Measurements from ENCODE around the gene ERCC2. TPM values are rescaled to one million over a fixed set of nuclear protein-coding genes. Genes with fewer than 3 reads are reported as not detected.
"Not testable (repeated sequence)": the region's sequence is repeated elsewhere in the genome, so short reads cannot be mapped to it uniquely, and the experiment has no call there.

ERCC2 gene
- total and polyA plus RNA-seq, 3 experiments from 2014 or later = 7.8 to 23.9 (median 22.0) TPM

DNA sequence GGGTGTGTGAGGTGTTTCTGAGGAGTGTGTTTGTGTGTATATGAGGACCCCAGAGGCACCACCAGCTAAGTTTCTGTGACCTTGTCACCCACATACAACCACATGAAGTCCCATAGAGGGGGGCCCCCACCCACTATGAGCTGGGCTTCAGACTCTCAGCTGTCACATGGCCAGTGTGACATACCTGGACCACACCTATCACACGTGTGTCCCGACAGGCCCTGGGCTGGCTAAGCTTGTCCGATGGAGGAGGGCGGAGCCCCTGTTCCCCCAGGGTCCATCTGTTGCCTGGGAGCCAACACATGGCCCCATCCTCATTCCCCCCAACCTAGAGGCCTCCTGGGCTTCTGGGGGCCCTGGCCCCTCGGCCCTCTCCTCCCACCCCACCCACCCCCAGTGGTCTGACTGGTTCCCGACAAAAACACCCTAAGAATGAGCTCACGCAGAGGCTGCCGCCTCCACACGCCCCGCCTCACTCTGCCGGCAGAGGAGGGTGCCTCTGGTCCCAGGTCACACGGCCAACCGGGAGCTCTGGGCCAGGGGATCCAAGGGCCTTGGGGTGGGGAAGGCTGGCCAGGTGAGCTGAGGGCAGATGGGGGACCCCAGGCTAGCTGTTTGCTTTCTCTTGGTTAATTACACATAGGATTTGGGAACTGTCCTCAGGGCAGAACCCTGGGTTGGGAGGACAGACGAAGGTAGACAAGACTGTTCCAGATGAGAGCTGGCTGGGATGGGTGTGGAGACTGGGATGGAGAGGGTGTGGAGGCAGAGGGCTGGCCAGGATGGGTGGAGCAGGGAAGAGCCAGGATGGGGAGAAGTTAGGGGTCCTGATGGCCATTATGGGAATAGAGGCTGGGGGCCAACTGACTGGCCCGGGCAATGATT, 25.5 kb downstream of the ERCC2 start:
- peaks cover 4% of the 10 kb centered on the region for H3K4me1 ChIP-seq (ENCODE audit: insufficient read depth, low read length)
- no peaks in the 10 kb centered on the region for H3K36me3 ChIP-seq (ENCODE audit: insufficient read depth, low read length)
- Mint-ChIP-seq H3K36me3 (no peaks in the 10 kb centered on the region), H3K27ac (no peak overlapping the region), H3K4me1 (peaks cover 4 to 5% (median 4%) of the 10 kb centered on the region in 3 donors), H3K4me3 (no peak overlapping the region), H3K9me3 (no peaks in the 10 kb centered on the region), H3K27me3 (peaks cover 11 to 24% of the 10 kb centered on the region in 2 donors)
- H3K9me3 ChIP-seq (ENCODE audit: low read length) = no peaks in the 10 kb centered on the region
- H3K4me3 ChIP-seq (ENCODE audit: low read length) = no peak overlapping the region
- no peak overlapping the region for H3K27ac ChIP-seq (ENCODE audit: low read depth, low read length)
- CTCF ChIA-PET = no interaction called here
- DNase-seq = no peak
- POLR2A ChIA-PET = no interaction called here
- H3K27me3 ChIP-seq (ENCODE audit: insufficient read depth, low read length, poor library complexity, severe bottlenecking) = peaks cover 8% of the 10 kb centered on the region

DNA sequence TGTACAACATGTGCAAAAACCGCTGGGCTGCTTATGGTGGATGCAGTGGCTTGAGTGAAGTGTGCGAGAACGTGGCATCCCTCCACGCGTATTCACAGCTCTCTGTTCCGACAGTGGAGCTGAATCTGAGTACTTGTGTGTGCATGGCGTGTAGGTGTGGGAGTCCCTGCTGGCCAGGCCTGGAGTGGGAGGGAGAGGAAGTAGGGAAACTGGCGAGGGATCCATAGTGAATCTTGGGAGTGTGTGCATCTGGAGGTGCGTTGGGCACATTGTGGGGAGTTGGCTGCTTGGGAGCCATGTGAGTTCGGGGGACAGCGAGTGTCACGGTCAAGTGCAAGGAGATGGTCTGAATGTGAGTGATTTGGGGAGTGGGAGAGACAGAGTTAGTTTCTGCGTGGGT, 27.5 kb downstream of the ERCC2 start:
- H3K4me1 Mint-ChIP-seq = peaks cover 7 to 9% (median 9%) of the 10 kb centered on the region in 3 donors
- peaks cover 15 to 38% of the 10 kb centered on the region in 2 donors for H3K27me3 Mint-ChIP-seq
- ChIA-PET CTCF (no interaction called here), POLR2A (no interaction called here)
- no peaks in the 10 kb centered on the region for H3K36me3 ChIP-seq (ENCODE audit: insufficient read depth, low read length)
- H3K9me3 Mint-ChIP-seq = no peaks in the 10 kb centered on the region
- H3K4me3 ChIP-seq (ENCODE audit: low read length) = no peak overlapping the region
- no peak overlapping the region for H3K27ac ChIP-seq (ENCODE audit: low read depth, low read length)
- no peaks in the 10 kb centered on the region for H3K9me3 ChIP-seq (ENCODE audit: low read length)
- no peaks in the 10 kb centered on the region for H3K36me3 Mint-ChIP-seq
- no peak for DNase-seq
- H3K4me1 ChIP-seq (ENCODE audit: insufficient read depth, low read length) = peaks cover 9% of the 10 kb centered on the region
- H3K4me3 Mint-ChIP-seq = no peak overlapping the region
- peaks cover 13% of the 10 kb centered on the region for H3K27me3 ChIP-seq (ENCODE audit: insufficient read depth, low read length, poor library complexity, severe bottlenecking)
- no peak overlapping the region for H3K27ac Mint-ChIP-seq

DNA sequence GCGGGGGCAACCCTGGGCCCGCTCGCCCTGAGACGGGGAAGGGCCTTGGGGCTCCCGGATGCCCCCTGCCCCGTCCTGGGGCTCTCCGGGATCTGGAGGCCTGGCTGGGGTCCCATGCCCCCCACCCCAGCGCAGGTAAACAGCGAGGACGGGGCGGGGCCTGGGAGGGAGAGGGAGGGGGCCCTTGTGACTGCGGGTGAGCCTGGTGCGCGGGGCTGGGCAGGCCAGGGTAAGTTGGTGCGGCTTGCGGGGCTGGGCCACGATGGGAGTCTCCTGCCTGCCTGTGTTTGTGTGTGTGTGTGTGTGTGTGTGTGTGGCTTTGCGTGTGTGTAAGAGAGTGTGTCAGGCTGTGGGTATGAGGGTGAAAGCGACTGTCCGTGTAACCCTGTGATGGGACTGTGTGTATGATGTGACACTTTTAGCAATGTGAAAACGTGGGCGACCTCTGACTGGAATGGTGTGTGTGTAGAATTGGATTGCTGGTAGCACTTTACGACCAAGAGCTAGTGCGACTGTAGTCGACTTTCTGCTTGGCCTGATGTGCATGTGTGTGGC, 29.4 kb downstream of the ERCC2 start:
- no peak overlapping the region for H3K4me3 Mint-ChIP-seq
- peaks cover 9% of the 10 kb centered on the region for H3K4me1 ChIP-seq (ENCODE audit: insufficient read depth, low read length)
- H3K4me1 Mint-ChIP-seq = peaks cover 7 to 9% (median 9%) of the 10 kb centered on the region in 3 donors
- no peaks in the 10 kb centered on the region for H3K9me3 ChIP-seq (ENCODE audit: low read length)
- H3K36me3 Mint-ChIP-seq = no peaks in the 10 kb centered on the region
- no peaks in the 10 kb centered on the region for H3K9me3 Mint-ChIP-seq
- POLR2A ChIA-PET = no interaction called here
- CTCF ChIA-PET = no interaction called here
- no peak overlapping the region for H3K27ac ChIP-seq (ENCODE audit: low read depth, low read length)
- peaks cover 21 to 45% of the 10 kb centered on the region in 2 donors for H3K27me3 Mint-ChIP-seq
- peaks cover 13% of the 10 kb centered on the region for H3K27me3 ChIP-seq (ENCODE audit: insufficient read depth, low read length, poor library complexity, severe bottlenecking)
- H3K36me3 ChIP-seq (ENCODE audit: insufficient read depth, low read length) = no peaks in the 10 kb centered on the region
- no peak overlapping the region for H3K4me3 ChIP-seq (ENCODE audit: low read length)
- no peak for DNase-seq
- no peak overlapping the region for H3K27ac Mint-ChIP-seq

DNA sequence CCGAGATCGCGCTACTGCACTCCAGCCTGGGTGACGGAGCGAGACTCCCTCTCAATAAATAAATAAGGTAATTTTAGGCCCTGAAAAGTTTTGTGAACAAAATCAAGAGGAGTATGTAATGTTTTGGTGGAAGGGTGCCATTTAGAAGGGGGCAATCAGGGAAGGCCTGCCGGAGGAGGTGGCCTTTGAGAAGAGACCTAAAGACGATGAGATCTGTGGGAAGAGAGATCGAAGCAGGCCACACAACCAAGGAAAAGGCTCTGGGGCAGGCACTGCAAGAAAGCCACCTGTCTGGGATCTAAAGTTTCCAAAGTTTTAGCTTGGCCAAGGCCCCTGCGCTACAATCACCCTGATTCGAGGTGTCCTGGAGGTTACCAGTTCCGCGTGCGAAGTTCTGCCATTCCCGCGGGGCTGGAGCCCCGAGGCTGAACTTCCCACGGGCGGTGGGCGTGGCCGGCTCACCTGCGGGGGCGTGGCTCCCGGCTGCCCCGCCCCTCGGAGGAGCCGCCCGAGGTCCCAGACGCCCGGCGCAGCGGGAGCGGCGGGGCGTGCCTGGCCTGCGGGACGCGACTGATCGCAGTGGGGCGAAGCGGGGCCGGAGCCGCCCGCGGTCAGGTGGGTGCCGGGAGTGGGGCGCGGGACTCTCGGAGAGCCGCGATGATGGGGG, 30.0 kb downstream of the ERCC2 start, which contains the start of gene KLC3:
Gene KLC3 (plus strand): TSS at position 519 of the 667 bp plus-strand sequence. CDS start 4,792 bp downstream, outside the sequence.
- Mint-ChIP-seq H3K27me3 (peaks cover 17 to 42% of the 10 kb centered on the region in 2 donors), H3K4me3 (peak within 1 kb of the TSS in 6 of 7 donors; percentile 46 to 73 (median 68)), H3K9me3 (no peaks in the 10 kb centered on the region), H3K4me1 (peaks cover 7 to 9% (median 9%) of the 10 kb centered on the region in 3 donors), H3K36me3 (no peaks in the 10 kb centered on the region), H3K27ac (peak within 1 kb of the TSS in 1 of 8 donors; percentile 65)
- H3K9me3 ChIP-seq (ENCODE audit: low read length) = no peaks in the 10 kb centered on the region
- ChIA-PET CTCF (no interaction called here), POLR2A (no interaction called here)
- H3K4me1 ChIP-seq (ENCODE audit: insufficient read depth, low read length) = peaks cover 9% of the 10 kb centered on the region
- H3K27ac ChIP-seq (ENCODE audit: low read depth, low read length) = no peak within 1 kb of the TSS
- H3K36me3 ChIP-seq (ENCODE audit: insufficient read depth, low read length) = no peaks in the 10 kb centered on the region
- H3K4me3 ChIP-seq (ENCODE audit: low read length) = no peak within 1 kb of the TSS
- peaks cover 13% of the 10 kb centered on the region for H3K27me3 ChIP-seq (ENCODE audit: insufficient read depth, low read length, poor library complexity, severe bottlenecking)
- peak in 3 of 5 donors; percentile 24 to 34 (median 31) for DNase-seq

DNA sequence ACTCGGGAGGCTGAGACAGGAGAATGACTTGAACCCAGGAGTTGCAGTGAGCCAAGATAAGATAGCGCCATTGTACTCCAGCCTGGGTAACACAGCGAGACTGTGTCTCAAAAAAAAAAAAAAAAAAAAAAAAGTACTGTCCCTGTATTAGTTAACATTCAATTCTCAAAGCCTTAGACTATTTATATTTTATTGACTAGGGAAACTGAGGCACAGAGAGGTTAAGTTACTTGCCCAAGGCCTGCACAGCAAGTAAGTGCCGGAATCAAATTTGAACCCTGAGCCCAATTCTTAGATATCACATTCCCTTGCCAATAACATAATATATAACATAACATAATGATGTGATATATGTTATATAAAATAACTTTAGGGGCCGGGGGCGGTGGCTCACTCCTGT, 30.7 kb downstream of the ERCC2 start:
- no peaks in the 10 kb centered on the region for H3K36me3 Mint-ChIP-seq
- H3K27ac Mint-ChIP-seq = no peak overlapping the region
- H3K27me3 Mint-ChIP-seq = peaks cover 15 to 37% of the 10 kb centered on the region in 2 donors
- peaks cover 13% of the 10 kb centered on the region for H3K27me3 ChIP-seq (ENCODE audit: insufficient read depth, low read length, poor library complexity, severe bottlenecking)
- ChIA-PET CTCF (interaction anchor here (1.4 kb wide), 1 partner anchor 351 kb away, joined by 6 read pairs; no protein-coding TSS in a partner anchor), POLR2A (interaction anchor here (0.5 kb wide), 1 partner anchor 476 kb away, joined by 4 read pairs; no protein-coding TSS in a partner anchor)
- H3K4me3 Mint-ChIP-seq = peak overlapping the region in 1 of 7 donors; percentile 68
- H3K4me3 ChIP-seq (ENCODE audit: low read length) = no peak overlapping the region
- H3K4me1 ChIP-seq (ENCODE audit: insufficient read depth, low read length) = peaks cover 9% of the 10 kb centered on the region
- no peaks in the 10 kb centered on the region for H3K36me3 ChIP-seq (ENCODE audit: insufficient read depth, low read length)
- no peak for DNase-seq
- no peaks in the 10 kb centered on the region for H3K9me3 ChIP-seq (ENCODE audit: low read length)
- H3K27ac ChIP-seq (ENCODE audit: low read depth, low read length) = no peak overlapping the region
- H3K4me1 Mint-ChIP-seq = peaks cover 7 to 9% (median 9%) of the 10 kb centered on the region in 3 donors
- no peaks in the 10 kb centered on the region for H3K9me3 Mint-ChIP-seq

DNA sequence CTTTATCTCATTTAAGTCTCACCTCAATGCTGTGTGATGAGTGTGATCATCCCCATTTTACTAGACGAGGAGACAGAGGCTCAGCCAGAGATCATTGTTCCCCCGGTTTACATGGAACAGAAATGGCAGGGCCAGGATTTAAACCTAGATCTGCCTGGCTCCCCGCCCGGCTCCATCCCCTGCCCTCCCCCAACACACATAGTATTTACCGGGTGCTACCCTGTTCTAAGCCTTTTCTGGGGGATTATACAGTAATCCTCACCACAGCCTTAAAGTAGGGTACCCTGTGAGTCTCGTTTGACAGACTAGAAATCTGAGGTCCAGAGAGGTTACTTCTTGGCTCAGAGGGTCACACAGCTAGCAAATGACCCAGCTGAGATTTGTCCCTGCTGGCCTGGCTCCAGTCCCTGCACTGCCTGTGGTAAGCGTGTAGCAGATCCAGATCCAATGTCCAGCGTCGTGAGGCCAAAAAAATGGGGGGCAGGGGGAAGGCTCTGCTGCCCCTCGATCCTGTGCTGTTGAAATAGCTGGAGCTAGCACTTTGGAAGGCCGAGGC, 33.6 kb downstream of the ERCC2 start:
- no peaks in the 10 kb centered on the region for H3K9me3 ChIP-seq (ENCODE audit: low read length)
- DNase-seq = no peak
- ChIA-PET POLR2A (no interaction called here), CTCF (interaction anchor here (1.8 kb wide), 1 partner anchor 7 kb away, joined by 6 read pairs; no protein-coding TSS in a partner anchor)
- no peak overlapping the region for H3K4me3 ChIP-seq (ENCODE audit: low read length)
- Mint-ChIP-seq H3K4me1 (peaks cover 7 to 9% (median 9%) of the 10 kb centered on the region in 3 donors), H3K9me3 (no peaks in the 10 kb centered on the region), H3K27me3 (peaks cover 12 to 34% of the 10 kb centered on the region in 2 donors), H3K27ac (peak overlapping the region in 1 of 8 donors; percentile 90), H3K4me3 (no peak overlapping the region), H3K36me3 (no peaks in the 10 kb centered on the region)
- H3K27me3 ChIP-seq (ENCODE audit: insufficient read depth, low read length, poor library complexity, severe bottlenecking) = peaks cover 13% of the 10 kb centered on the region
- peaks cover 9% of the 10 kb centered on the region for H3K4me1 ChIP-seq (ENCODE audit: insufficient read depth, low read length)
- no peaks in the 10 kb centered on the region for H3K36me3 ChIP-seq (ENCODE audit: insufficient read depth, low read length)
- no peak overlapping the region for H3K27ac ChIP-seq (ENCODE audit: low read depth, low read length)

DNA sequence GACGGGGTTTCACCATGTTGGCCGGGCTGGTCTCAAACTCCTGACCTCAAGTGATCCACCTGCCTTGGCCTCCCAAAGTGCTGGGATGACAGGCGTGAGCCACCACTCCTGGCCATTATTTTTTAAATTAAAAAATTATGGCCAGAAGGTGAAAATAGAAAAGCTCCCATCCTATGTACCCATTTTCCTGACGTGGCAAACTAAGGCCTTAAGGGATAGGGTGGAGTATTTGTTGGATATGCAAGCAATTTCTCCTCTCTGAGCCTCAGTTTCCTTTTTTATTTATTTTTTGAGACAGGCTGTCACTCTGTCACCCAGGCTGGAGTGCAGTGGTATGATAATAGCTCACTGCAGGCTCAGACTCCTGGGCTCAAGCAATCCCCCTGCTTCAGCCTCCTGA, 35.5 kb downstream of the ERCC2 start:
- H3K4me1 Mint-ChIP-seq; H3K4me3 ChIP-seq (ENCODE audit: low read length); CTCF ChIA-PET; H3K9me3 Mint-ChIP-seq; H3K27ac Mint-ChIP-seq; H3K4me3 Mint-ChIP-seq; DNase-seq; H3K36me3 Mint-ChIP-seq; H3K9me3 ChIP-seq (ENCODE audit: low read length); H3K27me3 ChIP-seq (ENCODE audit: insufficient read depth, low read length, poor library complexity, severe bottlenecking); H3K27ac ChIP-seq (ENCODE audit: low read depth, low read length); H3K4me1 ChIP-seq (ENCODE audit: insufficient read depth, low read length); H3K36me3 ChIP-seq (ENCODE audit: insufficient read depth, low read length): not testable (repeated sequence)
- H3K27me3 Mint-ChIP-seq = peaks cover 11 to 33% of the 10 kb centered on the region in 2 donors
- POLR2A ChIA-PET = interaction anchor here (0.7 kb wide), 2 partner anchors 93 to 644 kb away, joined by 5 to 7 read pairs; no protein-coding TSS in a partner anchor

Measured in CD8-positive, alpha-beta memory T cell (primary cell).